Renal pelvis (tissue), 3 donors: Measurements from ENCODE around the gene OSTF1. TPM values are rescaled to one million over a fixed set of nuclear protein-coding genes. Genes with fewer than 3 reads are reported as not detected.

Experiments
- polyA plus RNA-seq, 3 donors: library from polyadenylated mRNA; unstranded; fragments of 120-200 nt; gene quantifications; one replicate each; pipeline ENCODE4 v1.2.1, GENCODE V29; 2013; ENCODE audit not compliant: insufficient read length in 3 of 3

Gene OSTF1
- polyA plus RNA-seq, 3 donors = 21.7 to 26.1 (median 24.7) TPM

Other genes with a start within 250 kb of the OSTF1 start
- under 1 TPM; 0.54 to 0.95 (median 0.61) TPM for gene TRPM6, start 200.6 kb upstream of the OSTF1 start, polyA plus RNA-seq
- 1 to 10 TPM; 6.4 to 6.8 (median 6.5) TPM for gene C9orf40, start 135.6 kb upstream of the OSTF1 start, polyA plus RNA-seq
- 10 to 100 TPM; 17.6 to 20.4 (median 19.0) TPM for gene CARNMT1, start 60.2 kb upstream of the OSTF1 start, polyA plus RNA-seq
- 10 to 100 TPM; 18.0 to 27.4 (median 27.0) TPM for gene NMRK1, start 359 bp upstream of the OSTF1 start, polyA plus RNA-seq